ENCODE data around the gene TRPT1.

The TRPT1 gene

GRCh38 chr11:64258946-64259532 lies 33.1 kb upstream of the TRPT1 start:
- in situ Hi-C loops (cut with MboI; ENCODE audit: low sequenced_read_pairs): no loop called here

GRCh38 chr11:64258356-64258755 lies 32.4 kb upstream of the TRPT1 start:
- in situ Hi-C loops (cut with MboI; ENCODE audit: low sequenced_read_pairs): no loop called here

- in situ Hi-C loops (cut with MboI; ENCODE audit: low sequenced_read_pairs): no loop called here
Measured at GRCh38 chr11:64256300-64256699, 30.3 kb upstream of the TRPT1 start.

GRCh38 chr11:64255135-64256128 lies 29.4 kb upstream of the TRPT1 start:
- in situ Hi-C loops (cut with MboI; ENCODE audit: low sequenced_read_pairs): no loop called here

- in situ Hi-C loops (cut with MboI; ENCODE audit: low sequenced_read_pairs): no loop called here
Measured at GRCh38 chr11:64254326-64254725, 28.3 kb upstream of the TRPT1 start.

- in situ Hi-C loops (cut with MboI; ENCODE audit: low sequenced_read_pairs): no loop called here
Measured at GRCh38 chr11:64253481-64253880, 27.5 kb upstream of the TRPT1 start.

- in situ Hi-C loops (cut with MboI; ENCODE audit: low sequenced_read_pairs): no loop called here
Measured at GRCh38 chr11:64253043-64253442, 27.1 kb upstream of the TRPT1 start.

GRCh38 chr11:64252003-64252872 lies 26.3 kb upstream of the TRPT1 start:
- in situ Hi-C loops (cut with MboI; ENCODE audit: low sequenced_read_pairs): no loop called here

- in situ Hi-C loops (cut with MboI; ENCODE audit: low sequenced_read_pairs): no loop called here
Measured at GRCh38 chr11:64251753-64252002, 25.7 kb upstream of the TRPT1 start.

GRCh38 chr11:64251016-64251752 lies 25.2 kb upstream of the TRPT1 start, which contains the start of gene PLCB3:
PLCB3 (plus strand) TSS chr11:64251530; CDS start chr11:64251650, 120 bp downstream.
- in situ Hi-C loops (cut with MboI; ENCODE audit: low sequenced_read_pairs): no loop called here

GRCh38 chr11:64250415-64251015 lies 24.5 kb upstream of the TRPT1 start:
- in situ Hi-C loops (cut with MboI; ENCODE audit: low sequenced_read_pairs): no loop called here

GRCh38 chr11:64249563-64250414 lies 23.8 kb upstream of the TRPT1 start:
- in situ Hi-C loops (cut with MboI; ENCODE audit: low sequenced_read_pairs): loop anchor here (25.0 kb wide), 1 partner anchor 88 kb away; the partner anchor contains the start of gene CCDC88B

GRCh38 chr11:64249038-64249437 lies 23.1 kb upstream of the TRPT1 start:
- in situ Hi-C loops (cut with MboI; ENCODE audit: low sequenced_read_pairs): loop anchor here (25.0 kb wide), 1 partner anchor 88 kb away; the partner anchor contains the start of gene CCDC88B

- in situ Hi-C loops (cut with MboI; ENCODE audit: low sequenced_read_pairs): loop anchor here (25.0 kb wide), 1 partner anchor 89 kb away; the partner anchor contains the start of gene CCDC88B
Measured at GRCh38 chr11:64248578-64248977, 22.6 kb upstream of the TRPT1 start.

- in situ Hi-C loops (cut with MboI; ENCODE audit: low sequenced_read_pairs): loop anchor here (25.0 kb wide), 1 partner anchor 89 kb away; the partner anchor contains the start of gene CCDC88B
Measured at GRCh38 chr11:64247729-64248531, 21.9 kb upstream of the TRPT1 start.

- in situ Hi-C loops (cut with MboI; ENCODE audit: low sequenced_read_pairs): loop anchor here (25.0 kb wide), 1 partner anchor 90 kb away; the partner anchor contains the start of gene CCDC88B
Measured at GRCh38 chr11:64246871-64247728, 21.1 kb upstream of the TRPT1 start, which contains the start of gene PPP1R14B. PPP1R14B (minus strand) TSS chr11:64246943; CDS start chr11:64246673, 270 bp downstream.

GRCh38 chr11:64246621-64246870 lies 20.6 kb upstream of the TRPT1 start:
- in situ Hi-C loops (cut with MboI; ENCODE audit: low sequenced_read_pairs): loop anchor here (25.0 kb wide), 1 partner anchor 91 kb away; the partner anchor contains the start of gene CCDC88B

Measured in HL-60/S4 treated with phorbol 12-myristate 13-acetate at 8.2 ng/mL for 4 days and 3 days (cell line).